NCI-H128 (cell line): ENCODE results near the gene NCLN.
"Not testable (repeated sequence)": the region's sequence is repeated elsewhere in the genome, so short reads cannot be mapped to it uniquely, and the experiment has no call there.

Source experiments
- DNase-seq: peaks from one replicate; lab custom pipeline; 2025; ENCODE audit not compliant: unreplicated experiment; lab: John Stamatoyannopoulos, UW

Gene NCLN

GRCh38 chr19:3196064-3196932, 10.6 kb downstream of the NCLN start:
- no peak for DNase-seq

- DNase-seq, result no peak
Measured at GRCh38 chr19:3196933-3197205, 11.1 kb downstream of the NCLN start.

GRCh38 chr19:3198901-3199700, 13.4 kb downstream of the NCLN start:
- no peak for DNase-seq

GRCh38 chr19:3201072-3201700, 15.5 kb downstream of the NCLN start:
- DNase-seq, result no peak

- DNase-seq, result no peak
Measured at GRCh38 chr19:3201911-3202310, 16.2 kb downstream of the NCLN start.

GRCh38 chr19:3202346-3202745, 16.6 kb downstream of the NCLN start:
- DNase-seq, result no peak

GRCh38 chr19:3202895-3203294, 17.2 kb downstream of the NCLN start:
- not testable (repeated sequence) for DNase-seq

- DNase-seq, result no peak
Measured at GRCh38 chr19:3203805-3204645, 18.3 kb downstream of the NCLN start.

- DNase-seq, result no peak
Measured at GRCh38 chr19:3204646-3205275, 19.0 kb downstream of the NCLN start.

GRCh38 chr19:3206216-3206953, 20.7 kb downstream of the NCLN start:
- DNase-seq, result no peak

- DNase-seq, result no peak
Measured at GRCh38 chr19:3207461-3208242, 21.9 kb downstream of the NCLN start.

GRCh38 chr19:3208317-3209207, 22.8 kb downstream of the NCLN start:
- no peak for DNase-seq

- DNase-seq, result no peak
Measured at GRCh38 chr19:3210347-3211017, 24.8 kb downstream of the NCLN start.

- no peak for DNase-seq
Measured at GRCh38 chr19:3211191-3211590, 25.5 kb downstream of the NCLN start.

GRCh38 chr19:3213159-3213558, 27.4 kb downstream of the NCLN start:
- DNase-seq, result no peak

- DNase-seq, result no peak
Measured at GRCh38 chr19:3216874-3217273, 31.1 kb downstream of the NCLN start.

GRCh38 chr19:3220576-3220975, 34.8 kb downstream of the NCLN start:
- no peak for DNase-seq

GRCh38 chr19:3221576-3221975, 35.8 kb downstream of the NCLN start:
- not testable (repeated sequence) for DNase-seq
